ENCODE measurements around the gene A3GALT2.
"Not testable (repeated sequence)": the region's sequence is repeated elsewhere in the genome, so short reads cannot be mapped to it uniquely, and the experiment has no call there.

The A3GALT2 gene

DNA sequence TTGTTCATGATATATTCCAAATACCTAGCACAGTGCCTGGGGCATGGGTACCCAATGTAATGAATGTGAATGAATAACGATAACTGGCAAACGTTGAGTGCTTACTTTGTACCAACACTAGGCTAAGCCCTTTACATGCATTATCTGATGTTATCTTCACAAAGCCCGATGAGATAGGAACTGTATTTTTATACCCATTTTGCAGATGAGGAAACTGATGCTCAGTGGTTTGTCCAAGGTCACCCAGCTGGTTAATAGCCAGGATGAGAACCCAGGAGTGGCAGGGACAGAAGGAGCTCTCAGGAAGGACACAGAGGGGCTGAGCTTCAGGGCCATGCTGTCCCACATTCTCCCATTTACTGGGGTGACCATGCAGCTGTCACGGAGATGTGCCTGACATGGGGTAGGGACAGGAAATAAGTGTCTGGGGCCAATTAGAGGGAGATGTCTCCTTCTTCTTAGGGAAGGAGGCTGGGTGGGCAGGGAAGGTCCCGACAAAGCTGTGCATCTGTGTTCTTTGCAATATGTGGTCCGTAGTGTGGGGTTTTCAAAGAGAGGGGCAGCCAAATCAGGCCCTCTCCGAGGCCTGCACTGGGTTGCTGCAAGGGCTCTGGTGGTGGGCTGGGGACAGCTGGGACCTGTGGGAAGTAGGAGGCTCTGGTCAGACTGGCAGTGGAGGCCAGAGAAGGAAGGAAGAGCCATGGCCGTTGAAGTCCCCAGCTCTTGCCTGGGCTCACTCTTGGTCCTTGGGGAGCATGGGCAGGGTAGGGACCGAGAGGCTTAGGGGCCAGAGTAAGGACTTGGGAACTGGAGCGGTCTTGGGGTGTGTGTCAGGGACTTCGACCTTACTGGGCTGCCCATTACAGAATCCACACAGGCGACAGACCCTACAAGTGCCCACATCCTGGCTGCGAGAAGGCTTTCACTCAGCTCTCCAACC, 26.6 kb downstream of the A3GALT2 start:
- DNase-seq (ENCODE audit: low read depth) = no peak

DNA sequence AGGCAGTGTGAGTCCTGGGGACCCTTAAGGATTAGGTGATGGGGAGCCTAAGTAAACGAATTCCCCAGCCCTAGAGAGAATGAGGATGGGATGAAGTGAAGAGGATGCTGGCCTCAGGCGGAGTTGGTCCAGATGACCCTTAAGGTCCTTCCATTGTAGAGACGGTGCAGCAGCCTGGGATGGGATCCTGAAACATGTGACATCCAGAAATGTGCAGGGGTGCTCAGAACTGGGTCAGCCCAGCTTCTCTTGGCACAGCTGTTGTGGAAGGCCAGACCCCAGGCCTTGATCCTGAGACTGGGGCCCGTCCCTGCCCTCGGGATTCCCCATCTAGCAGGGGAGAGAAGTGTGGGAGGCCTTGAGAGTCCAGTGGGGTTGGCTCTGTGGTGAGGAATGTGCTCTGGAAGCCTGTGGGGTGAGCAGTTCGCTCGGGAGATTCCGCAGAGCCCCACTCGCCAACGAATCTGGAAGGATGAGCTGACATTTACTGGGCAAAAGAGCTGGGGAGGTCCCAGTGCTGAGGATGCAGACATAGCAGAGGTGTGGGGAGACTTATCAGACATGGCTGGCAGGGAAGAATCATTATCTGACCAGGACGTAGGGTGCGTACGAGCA, 28.1 kb downstream of the A3GALT2 start:
- no peak for DNase-seq (ENCODE audit: low read depth)

DNA sequence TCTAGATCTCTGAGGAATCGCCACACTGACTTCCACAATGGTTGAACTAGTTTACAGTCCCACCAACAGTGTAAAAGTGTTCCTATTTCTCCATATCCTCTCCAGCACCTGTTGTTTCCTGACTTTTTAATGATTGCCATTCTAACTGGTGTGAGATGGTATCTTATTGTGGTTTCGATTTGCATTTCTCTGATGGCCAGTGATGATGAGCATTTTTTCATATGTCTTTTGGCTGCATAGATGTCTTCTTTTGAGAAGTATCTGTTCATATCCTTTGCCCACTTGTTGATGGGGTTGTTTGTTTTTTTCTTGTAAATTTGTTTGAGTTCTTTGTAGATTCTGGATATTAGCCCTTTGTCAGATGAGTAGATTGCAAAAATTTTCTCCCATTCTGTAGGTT, 30.3 kb downstream of the A3GALT2 start:
- not testable (repeated sequence) for DNase-seq (ENCODE audit: low read depth)

DNA sequence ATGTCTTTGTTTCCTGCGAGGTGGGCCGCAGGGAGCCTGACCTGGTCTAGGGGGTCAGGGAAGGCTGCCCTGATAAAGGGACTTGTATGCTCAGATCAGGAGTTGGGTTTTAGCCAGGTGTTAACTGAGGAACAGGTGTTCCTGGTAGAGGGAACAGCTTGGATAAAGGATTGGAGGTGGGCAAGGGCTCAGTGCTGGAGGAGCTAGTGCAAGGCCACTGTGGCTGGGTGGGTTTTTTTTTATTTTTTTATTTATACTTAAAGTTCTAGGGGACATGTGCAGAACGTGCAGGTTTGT, 31.1 kb downstream of the A3GALT2 start:
- no peak for DNase-seq (ENCODE audit: low read depth)

DNA sequence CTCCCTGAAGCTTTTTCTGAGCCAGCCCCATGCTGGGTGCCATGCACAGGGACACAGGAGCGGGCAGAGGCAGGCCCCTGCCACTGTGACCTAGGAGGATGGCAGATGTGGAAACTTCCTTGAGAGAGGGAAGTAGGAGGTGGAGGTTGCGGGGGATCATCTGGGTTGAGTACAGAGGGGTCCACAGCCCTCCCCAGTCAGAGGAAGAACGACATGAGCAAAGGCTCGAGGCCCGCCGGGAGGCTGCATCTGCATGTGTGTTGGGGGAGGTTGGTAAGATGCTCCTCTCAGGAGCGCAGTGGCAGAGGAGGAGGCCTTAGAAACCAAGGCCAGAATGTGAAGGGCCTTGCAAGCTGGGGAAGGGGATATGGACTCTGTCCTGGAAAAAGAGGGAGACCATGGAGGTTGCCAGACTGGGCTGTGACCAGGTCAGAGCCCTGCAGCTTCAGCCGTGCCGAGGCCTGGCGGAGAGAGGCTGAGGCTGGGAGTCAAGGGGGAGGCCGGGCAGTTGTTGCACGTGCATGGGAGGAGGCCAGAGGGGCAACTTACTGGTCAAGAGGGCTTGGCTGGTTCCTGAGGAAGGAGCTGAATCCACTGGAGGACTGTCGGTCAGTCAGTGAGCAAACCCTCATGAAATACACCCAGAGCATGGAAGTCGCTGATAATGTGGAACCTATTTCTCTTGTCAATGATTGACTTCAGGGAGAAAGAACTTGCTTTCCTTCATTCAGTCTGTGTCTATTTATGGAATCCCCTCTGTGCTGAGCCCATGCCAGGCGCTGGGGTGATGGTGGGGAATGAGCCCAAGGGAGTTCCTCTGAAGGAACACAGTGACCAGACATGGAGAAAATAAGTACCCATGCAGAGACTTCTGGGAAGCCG, 31.7 kb downstream of the A3GALT2 start:
- no peak for DNase-seq (ENCODE audit: low read depth)

DNA sequence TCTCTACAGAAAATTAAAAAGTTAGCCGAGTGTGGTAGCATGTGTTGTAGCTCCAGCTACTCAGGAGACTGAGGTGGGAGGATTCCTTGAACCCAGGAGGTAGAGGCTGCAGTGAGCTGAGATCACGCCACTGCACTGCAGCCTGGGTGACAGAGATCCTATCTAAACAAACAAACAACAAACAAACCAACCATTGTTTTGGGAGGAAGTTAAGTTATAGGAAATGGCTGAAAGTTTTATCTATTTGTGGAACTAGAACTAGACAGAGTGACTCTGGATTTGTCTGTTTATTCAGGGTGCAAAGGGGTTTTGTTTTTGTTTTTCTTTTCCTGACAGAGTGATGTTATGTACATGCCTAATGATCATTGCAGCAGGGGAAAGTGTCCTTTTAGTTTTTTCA, 33.6 kb downstream of the A3GALT2 start:
- DNase-seq (ENCODE audit: low read depth) = no peak

DNA sequence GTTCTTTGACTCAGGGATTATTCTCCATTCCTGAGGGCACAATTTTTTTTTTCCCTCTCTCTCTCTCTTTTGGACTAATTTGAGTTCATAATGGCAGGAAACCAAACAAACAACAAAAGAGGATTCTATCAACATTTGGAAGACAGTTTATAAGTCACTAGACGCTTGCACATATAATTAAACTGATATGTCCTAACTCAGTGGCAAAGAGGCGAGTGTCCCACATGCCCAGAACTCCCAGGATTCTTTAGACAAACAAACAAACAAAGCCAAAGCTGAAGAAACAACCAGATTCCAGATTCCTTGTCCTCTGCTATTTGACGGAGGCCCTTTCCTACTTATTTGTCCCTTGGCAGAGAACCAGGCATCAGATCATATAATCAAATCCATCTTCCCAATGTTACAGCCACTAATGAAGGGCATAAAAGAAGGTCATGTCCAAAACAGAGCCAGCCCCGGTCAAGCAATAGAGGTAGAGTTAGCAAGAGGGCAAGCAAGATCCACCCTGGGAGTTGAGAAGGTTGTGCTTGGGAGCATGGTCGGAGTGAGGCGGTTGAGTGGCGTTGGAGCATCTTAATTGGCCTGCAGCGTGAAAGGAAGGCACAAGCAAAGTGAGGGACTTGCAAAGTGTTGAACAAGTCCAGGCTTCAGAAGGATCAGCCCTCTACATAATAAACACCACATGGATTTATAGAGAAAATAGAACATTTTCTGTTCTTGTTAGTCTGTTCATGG, 34.3 kb downstream of the A3GALT2 start:
- DNase-seq (ENCODE audit: low read depth) = no peak

DNA sequence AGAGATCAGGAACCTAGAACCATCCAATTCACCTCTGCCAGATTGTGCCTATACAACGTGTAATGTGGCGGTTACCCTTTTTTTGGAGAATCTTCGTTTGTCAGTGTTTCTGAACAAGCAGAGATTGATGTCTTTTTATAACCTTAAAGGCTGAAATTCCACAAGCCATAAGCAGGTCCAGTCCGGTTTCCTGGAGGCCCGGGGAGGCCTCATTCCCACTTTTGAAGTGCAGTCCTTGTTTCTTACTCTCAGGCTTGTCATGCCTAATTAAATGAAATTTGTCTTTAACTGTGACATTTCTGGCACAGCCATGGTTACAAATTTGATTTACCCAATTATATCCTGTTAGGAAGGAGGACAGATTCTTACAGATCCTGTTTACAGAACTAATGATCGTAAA, 36.8 kb downstream of the A3GALT2 start:
- no peak for DNase-seq (ENCODE audit: low read depth)

DNA sequence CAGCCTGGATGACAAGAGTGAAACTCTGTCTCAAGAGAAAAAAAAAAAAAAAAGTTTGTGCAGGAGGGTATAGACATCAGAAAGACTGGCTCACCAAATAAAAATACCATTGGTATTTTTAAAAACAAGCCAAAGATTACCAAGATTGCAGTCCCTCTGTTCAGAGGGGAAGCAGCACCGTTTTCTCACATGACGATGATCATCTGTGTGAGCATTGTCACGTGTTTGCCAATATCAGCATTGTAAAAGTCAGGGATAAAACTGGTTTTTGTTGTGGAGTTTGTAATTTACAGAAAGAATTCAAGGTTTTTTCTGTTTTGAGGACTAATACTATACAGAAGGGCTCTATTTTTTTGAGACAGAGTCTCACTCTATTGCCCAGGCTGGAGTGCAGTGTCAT, 38.1 kb downstream of the A3GALT2 start:
- DNase-seq (ENCODE audit: low read depth) = no peak

DNA sequence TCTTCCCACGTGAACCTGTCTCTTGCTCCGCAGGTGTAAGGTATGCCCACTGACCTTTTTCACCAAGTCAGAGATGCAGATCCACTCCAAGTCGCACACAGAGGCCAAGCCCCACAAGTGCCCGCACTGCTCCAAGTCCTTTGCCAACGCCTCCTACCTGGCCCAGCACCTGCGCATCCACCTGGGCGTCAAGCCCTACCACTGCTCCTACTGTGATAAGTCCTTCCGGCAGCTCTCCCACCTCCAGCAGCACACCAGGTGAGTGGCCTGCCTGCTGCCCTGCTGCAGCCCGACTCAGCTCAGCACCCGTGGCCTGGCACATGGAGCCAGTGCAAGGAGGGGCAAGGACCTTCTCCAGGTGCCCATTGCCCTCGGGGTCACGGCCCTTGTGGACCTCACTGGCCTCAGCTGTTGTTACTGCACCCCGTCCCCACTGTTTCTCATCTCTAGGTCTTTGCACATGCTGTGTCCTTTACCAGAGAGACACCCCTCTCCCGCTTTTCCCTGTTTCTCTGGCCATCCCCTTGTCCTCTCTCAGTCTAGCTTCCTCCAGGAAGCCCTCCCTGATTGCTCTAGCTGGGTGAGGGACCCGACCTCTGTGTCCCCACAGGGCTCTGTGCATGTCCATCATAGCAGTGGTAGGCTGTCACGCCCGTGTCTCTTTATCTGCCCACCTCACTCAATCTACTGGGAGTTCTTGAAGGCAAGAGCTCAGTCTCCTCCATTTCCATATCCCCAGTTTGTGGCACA, 39.2 kb downstream of the A3GALT2 start:
- DNase-seq (ENCODE audit: low read depth) = no peak

DNA sequence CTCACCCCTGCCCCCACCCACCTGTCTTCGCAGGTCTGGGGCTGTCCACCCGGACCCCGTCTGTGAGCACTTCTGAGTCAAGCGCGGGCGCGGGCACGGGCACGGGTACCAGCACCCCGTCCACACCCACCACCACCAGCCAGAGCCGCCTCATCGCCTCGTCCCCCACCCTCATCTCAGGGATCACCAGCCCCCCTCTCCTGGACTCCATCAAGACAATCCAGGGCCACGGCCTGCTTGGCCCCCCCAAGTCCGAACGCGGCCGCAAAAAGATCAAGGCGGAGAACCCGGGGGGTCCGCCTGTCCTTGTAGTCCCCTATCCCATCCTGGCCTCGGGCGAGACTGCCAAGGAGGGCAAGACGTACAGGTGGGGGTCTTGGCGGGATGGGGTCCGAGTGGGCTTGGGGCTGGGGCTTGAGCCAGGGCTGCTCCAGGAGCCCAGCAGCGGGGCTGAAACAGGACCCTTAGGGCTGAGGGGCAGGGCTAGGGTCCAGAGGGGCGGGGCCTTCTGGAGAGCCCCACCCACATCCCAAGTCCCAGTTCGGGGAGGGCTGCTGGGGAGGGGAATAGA, 40.7 kb downstream of the A3GALT2 start:
- DNase-seq (ENCODE audit: low read depth) = no peak

DNA sequence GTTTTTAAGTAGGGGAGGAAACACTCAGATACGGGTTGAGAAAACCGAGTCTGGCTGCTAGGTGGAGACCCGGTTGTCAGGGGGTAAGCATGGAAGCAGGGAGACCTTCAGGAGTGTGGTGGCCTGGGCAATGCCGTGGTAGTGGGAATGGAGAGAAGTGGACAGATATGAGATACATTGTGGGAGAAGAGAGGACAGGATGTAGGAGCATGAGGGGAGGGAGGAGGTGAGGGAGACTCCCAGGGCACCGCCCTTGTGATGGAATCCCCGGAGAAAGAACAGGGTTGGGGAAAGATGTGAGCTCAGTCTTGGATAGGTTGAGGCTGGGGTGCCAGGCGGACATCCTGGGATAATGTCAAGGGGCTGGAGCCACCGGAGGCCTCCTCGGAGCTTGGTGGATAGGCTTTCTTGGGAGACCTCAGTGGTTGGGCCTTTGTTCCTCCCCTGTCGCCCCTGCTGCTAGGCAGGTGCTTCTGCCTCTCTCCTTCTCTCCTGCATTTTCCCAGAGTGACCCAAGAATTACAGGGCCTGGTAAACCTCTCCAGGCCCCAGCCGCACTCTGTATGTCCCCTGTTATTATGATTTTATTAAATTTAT, 43.3 kb downstream of the A3GALT2 start:
- no peak for DNase-seq (ENCODE audit: low read depth)

DNA sequence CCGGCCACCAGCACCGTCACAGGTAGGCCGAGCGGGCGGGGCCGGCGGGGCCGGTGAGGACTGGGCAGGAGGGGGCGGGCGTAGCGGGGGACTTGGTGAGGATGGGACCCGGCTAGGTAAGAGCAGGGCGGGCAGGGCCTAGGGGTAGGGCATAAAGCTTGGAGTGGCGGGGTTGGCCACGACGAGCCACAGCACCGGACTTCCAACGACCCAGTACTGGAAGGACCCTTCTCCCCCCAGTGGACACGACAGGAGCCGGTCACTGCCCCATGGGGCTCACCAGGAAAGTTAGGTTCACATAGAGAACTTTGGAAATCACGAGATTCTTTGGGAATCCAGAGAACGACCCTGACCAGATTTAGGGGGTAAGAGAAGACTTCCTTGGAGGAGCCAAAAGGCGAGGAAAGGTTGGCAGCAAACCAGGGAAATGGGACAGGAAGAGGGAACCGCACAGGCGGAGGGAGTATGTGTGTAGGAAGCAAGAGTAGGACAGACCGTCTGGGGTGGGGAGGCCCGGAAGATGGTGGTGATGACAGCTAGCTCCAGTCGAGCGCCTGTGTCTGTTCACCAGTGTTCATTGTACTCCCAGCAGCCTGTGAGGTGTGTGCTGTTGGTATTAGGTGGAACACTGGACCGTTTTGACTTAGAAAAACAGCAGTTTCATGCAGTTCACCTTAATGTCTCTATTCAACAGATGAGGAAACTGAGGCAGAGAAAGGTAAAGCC, 44.2 kb downstream of the A3GALT2 start:
- no peak for DNase-seq (ENCODE audit: low read depth)

DNA sequence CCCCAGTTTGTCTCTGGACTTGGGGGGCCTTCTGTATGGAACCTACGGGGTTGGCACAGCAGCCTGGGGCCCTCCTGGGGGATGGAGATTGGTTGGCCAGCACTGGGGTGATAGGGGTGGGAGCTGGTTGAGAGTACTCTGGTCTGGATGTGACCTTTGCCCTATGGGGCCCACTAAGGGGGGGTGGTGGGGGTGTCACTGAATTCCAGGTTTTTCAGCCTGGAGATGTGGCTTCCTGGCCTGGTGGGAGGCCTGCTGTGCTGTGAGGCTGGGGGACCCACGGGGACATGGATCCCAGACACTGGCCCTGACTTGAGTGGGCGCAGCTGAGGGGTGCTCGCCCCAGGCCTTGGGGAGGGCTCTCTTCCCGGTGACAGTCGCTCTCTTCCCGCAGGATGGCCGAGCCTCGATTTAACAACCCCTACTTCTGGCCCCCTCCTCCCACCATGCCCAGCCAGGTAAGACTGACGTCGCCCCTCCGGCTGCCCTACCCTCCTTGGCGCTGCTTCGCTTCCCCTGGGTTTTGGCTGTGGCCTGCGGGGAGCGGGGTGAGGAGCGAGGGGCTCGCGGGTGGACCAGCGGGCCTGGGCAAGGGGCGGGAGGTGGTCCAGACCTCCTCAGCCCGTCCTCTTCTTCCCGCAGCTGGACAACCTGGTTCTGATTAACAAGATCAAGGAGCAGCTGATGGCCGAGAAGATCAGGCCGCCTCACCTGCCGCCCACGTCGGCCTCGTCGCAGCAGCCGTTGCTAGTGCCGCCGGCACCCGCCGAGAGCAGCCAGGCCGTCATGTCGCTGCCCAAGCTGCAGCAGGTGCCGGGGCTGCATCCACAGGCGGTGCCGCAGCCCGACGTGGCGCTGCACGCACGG, 45.0 kb downstream of the A3GALT2 start:
- no peak for DNase-seq (ENCODE audit: low read depth)

DNA sequence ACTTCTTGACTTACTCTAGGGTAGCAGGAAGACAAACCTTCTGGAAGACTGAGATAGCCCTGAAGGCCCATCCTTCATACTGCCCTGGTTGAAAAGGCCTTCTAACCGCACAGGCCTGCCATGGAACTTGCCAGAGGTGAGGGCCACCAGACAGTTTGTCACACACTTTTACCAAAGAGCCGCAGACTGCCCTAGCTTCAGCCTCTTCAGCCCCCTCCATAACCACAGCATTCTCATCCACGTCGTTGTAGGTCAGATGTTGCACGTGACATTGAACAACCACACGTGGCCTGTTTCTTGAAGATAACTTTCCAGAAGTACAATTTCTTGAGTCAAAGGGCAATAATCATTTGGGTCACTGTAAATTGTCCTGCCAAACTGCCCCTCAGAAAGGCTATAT, 45.7 kb downstream of the A3GALT2 start:
- no peak for DNase-seq (ENCODE audit: low read depth)

DNA sequence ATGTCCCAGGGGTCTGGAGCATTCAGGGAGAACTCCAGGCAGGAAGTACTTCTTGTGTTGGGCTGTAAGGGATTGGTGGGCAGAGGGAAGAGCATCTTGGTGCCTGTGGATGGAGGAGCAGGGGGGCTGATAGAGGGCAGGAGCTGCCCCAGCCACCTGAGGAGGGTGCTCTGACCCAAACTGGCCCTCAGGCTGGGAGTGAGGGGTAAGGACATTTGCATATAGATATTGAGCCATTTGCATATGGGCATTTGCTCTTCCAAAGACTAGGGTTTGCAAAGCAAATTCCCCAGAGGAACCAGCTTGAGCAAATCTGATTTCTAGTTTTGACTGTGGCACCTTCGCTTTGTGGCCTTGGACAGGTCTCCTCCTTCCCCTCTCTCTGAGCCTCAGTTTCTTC, 46.5 kb downstream of the A3GALT2 start:
- DNase-seq (ENCODE audit: low read depth) = no peak

DNA sequence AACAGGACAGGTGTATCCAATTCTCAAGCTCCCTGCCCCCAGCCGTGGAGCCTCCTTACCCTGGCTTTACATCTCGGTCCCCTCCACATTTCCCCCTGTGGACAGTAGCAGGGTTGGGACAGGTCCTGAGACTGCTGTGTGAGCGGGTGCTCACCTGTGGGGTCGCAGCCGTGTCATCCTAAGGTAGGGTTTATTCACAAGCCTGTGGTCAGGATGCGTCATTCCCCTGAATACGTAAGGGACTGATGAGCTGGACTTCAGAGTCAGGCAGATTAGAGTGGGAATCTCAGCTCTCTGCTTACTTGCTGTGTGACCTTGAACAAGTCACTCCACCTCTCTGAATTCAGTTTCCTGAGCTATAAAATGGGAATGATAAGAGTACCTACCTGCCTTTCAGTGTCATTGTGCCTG, 46.9 kb downstream of the A3GALT2 start:
- no peak for DNase-seq (ENCODE audit: low read depth)

DNA sequence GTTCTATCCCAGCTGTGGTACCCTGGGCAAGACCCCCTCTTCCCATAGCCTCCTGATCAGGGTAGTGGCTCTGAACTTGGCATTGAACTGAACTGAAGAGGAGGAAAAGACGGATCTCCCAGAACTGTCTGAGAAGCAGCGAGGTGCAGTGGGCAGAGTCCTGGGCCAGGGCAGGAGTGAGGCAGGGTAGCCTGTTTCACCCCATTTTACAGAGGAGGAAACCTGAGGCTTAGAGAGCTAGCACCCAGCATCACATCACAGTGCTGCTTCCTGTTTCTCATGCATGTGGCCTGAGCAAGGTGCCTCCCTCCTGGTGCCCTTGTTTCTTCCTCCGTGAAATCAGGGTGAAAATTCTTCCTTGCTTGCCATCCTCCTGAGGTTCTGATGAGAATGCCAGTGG, 47.5 kb downstream of the A3GALT2 start:
- DNase-seq (ENCODE audit: low read depth) = no peak

DNA sequence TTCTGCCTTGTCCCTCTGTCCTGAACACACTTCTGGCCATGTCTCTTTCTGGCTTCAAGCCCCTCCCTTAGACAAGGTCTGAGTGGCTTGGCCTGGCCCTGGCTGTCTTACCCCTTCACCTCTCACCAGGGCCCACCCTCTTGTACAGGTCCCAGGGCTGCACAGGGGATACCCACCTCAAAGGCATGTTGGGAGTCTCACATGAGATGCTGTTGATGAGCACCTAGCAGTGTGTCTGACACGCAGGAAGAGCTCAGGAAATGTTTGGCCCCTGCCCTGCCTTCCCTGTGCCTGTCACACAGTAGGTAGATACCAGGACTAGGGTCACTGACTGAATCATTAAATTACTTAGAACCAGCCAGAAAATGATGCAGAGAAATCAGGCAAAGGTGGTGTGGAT, 48.0 kb downstream of the A3GALT2 start:
- DNase-seq (ENCODE audit: low read depth) = no peak

All from T follicular helper cell (primary cell).